HepG2 (cell line): ENCODE data around the gene ST8SIA6. TPM values are rescaled to one million over a fixed set of nuclear protein-coding genes. Genes with fewer than 3 reads are reported as not detected.

Experiments used
- ATAC-seq: fragments of 200-7000 bp; cut with Tn5 transposase; 3 replicates; pipeline ENCODE4 v1.9.1; 2020; ENCODE audit warnings: mild to moderate bottlenecking, moderate library complexity
- BruUV-seq: library from RNA; stranded (reverse); fragments of 400-500 nt; replicated peaks from 2 replicates; lab custom pipeline; 2021; lab: Mats Ljungman, UMichigan
- CTCF ChIA-PET: fragments of 300-600 bp; formaldehyde crosslinking; extraction: SDS; loops from one replicate; lab custom pipeline; 2021; ENCODE audit warnings: low total read pairs, inconsistent platforms, low intra/inter-chr PET ratio; lab: Yijun Ruan, JAX
- POLR2A ChIA-PET: fragments of 350-600 bp; sonication (Branson Sonifier 250); formaldehyde crosslinking; loops from one replicate; lab custom pipeline; 2020; ENCODE audit warnings: antibody characterized with exemption, inconsistent platforms; lab: Yijun Ruan, JAX
- DNase-seq: peaks from one replicate; pipeline ENCODE4 v3.0.0-alpha.2; 2015; ENCODE audit warnings: low spot score
- FAIRE-seq: peaks from 3 replicates; lab custom pipeline; 2011; peaks lifted over from hg19 to GRCh38; lab: Jason Lieb, UNC
- H2AFZ ChIP-seq: one replicate; pipeline ENCODE4 v1.6.1; 2011; ENCODE audit warnings: low read length, inconsistent platforms
- H3K27ac ChIP-seq: fragments of 300-600 bp; 3 replicates; pipeline ENCODE4 v1.8.0; 2011; ENCODE audit warnings: mixed run types, mild to moderate bottlenecking, mixed read lengths, low read length, inconsistent platforms; ENCODE audit not compliant: insufficient read depth; ENCODE audit errors: extremely low read length
- H3K27me3 ChIP-seq, 2 experiments: fragments of 200-600 bp in 1 of 2; 2 replicates in 1 of 2; 3 replicates in 1 of 2; pipeline versions ENCODE4 v1.6.0 to v1.8.0; 2011; ENCODE audit warnings: low read length in 2 of 2, mild to moderate bottlenecking in 2 of 2, moderate library complexity in 2 of 2, inconsistent platforms in 1 of 2; ENCODE audit not compliant: insufficient read depth in 2 of 2, control insufficient read depth in 1 of 2
- H3K36me3 ChIP-seq, 2 experiments: fragments of 200-600 bp in 1 of 2; replicated peaks in 1 of 2; 2 replicates in 1 of 2; 3 replicates in 1 of 2; pipeline versions ENCODE4 v1.5.1 to v1.8.0; 2011; ENCODE audit warnings: low read length in 2 of 2, inconsistent platforms in 1 of 2; ENCODE audit not compliant: insufficient read depth in 2 of 2, control insufficient read depth in 1 of 2
- H3K4me1 ChIP-seq: 2 replicates; pipeline ENCODE4 v1.5.1; 2012; ENCODE audit warnings: low read length, inconsistent platforms; ENCODE audit not compliant: insufficient read depth
- H3K4me2 ChIP-seq: 2 replicates; pipeline ENCODE4 v1.6.0; 2011; ENCODE audit warnings: low read depth, low read length, inconsistent platforms
- H3K4me3 ChIP-seq, 3 experiments: fragments of 200-600 bp in 1 of 3; sonication (generic), shearing (Covaris generic) in 1 of 3; replicated peaks in 1 of 3; 2 replicates each; pipeline ENCODE4 v1.5.1; 2011 to 2016; ENCODE audit warnings: low read length in 3 of 3, inconsistent platforms in 2 of 3, low read depth in 2 of 3, mild to moderate bottlenecking in 2 of 3, control low read depth in 1 of 3, mixed read lengths in 1 of 3; ENCODE audit not compliant: insufficient read depth in 1 of 3
- H3K79me2 ChIP-seq: one replicate; pipeline ENCODE4 v1.6.1; 2011; ENCODE audit warnings: low read length, inconsistent platforms; ENCODE audit not compliant: insufficient read depth
- H3K9ac ChIP-seq: 2 replicates; pipeline ENCODE4 v1.6.0; 2011; ENCODE audit warnings: mild to moderate bottlenecking, low read depth, low read length, inconsistent platforms; ENCODE audit not compliant: insufficient read depth
- H3K9me3 ChIP-seq: 2 replicates; pipeline ENCODE4 v1.5.1; 2012; ENCODE audit warnings: mild to moderate bottlenecking, low read length
- H4K20me1 ChIP-seq: 2 replicates; pipeline ENCODE4 v1.6.0; 2011; ENCODE audit warnings: inconsistent platforms, mild to moderate bottlenecking, low read length, moderate library complexity; ENCODE audit not compliant: insufficient read depth
- BATF2 ChIP-seq: sonication (generic); formaldehyde crosslinking; IDR thresholded peaks from 2 replicates; pipeline ENCODE4 v1.8.0; 2022; ENCODE audit warnings: mild to moderate bottlenecking, missing genetic modification reagents, moderate library complexity
- FOXO1 ChIP-seq: sonication (generic); formaldehyde crosslinking; IDR thresholded peaks from 2 replicates; pipeline ENCODE4 v1.4.0; 2020; ENCODE audit warnings: missing genetic modification reagents
- JUN ChIP-seq: sonication (generic); formaldehyde crosslinking; IDR thresholded peaks from 2 replicates; pipeline ENCODE4 v1.4.0; 2020; ENCODE audit warnings: mild to moderate bottlenecking, missing genetic modification reagents
- MEF2D ChIP-seq: sonication (generic); formaldehyde crosslinking; IDR thresholded peaks from 2 replicates; pipeline ENCODE4 v1.5.1; 2020; ENCODE audit warnings: mild to moderate bottlenecking, missing genetic modification reagents
- MTF2 ChIP-seq: sonication (generic); formaldehyde crosslinking; IDR thresholded peaks from 2 replicates; pipeline ENCODE4 v1.5.0; 2020; ENCODE audit warnings: missing genetic modification reagents, borderline replicate concordance
- NFRKB ChIP-seq: fragments of 450-650 bp; IDR thresholded peaks from 2 replicates; pipeline ENCODE4 v1.6.1; 2017
- NR0B2 ChIP-seq: sonication (generic); formaldehyde crosslinking; IDR thresholded peaks from 2 replicates; pipeline ENCODE4 v1.4.0; 2020; ENCODE audit warnings: mild to moderate bottlenecking, missing genetic modification reagents
- RNF2 ChIP-seq: fragments of 450-650 bp; conservative IDR thresholded peaks from 2 replicates; pipeline ENCODE4 v1.6.1; 2016; ENCODE audit warnings: low read depth
- TGIF2 ChIP-seq: IDR thresholded peaks from 2 replicates; pipeline ENCODE4 v1.6.1; 2016; ENCODE audit warnings: control low read depth, missing compliant biosample characterization
- THYN1 ChIP-seq: sonication (generic); formaldehyde crosslinking; IDR thresholded peaks from 2 replicates; pipeline ENCODE4 v1.8.1; 2023; ENCODE audit warnings: low read depth, mild to moderate bottlenecking, moderate library complexity, missing genetic modification reagents, borderline replicate concordance
- XRCC5 ChIP-seq: fragments of 200-400 bp; formaldehyde crosslinking; optimal IDR thresholded peaks from 2 replicates; pipeline ENCODE3; 2017; ENCODE audit warnings: mild to moderate bottlenecking, low read length
- ZBTB8A ChIP-seq: sonication (generic); formaldehyde crosslinking; IDR thresholded peaks from 2 replicates; pipeline ENCODE4 v1.4.0; 2020; ENCODE audit warnings: mild to moderate bottlenecking, low read depth, missing genetic modification reagents, borderline replicate concordance
- ZHX1 ChIP-seq: sonication (generic); formaldehyde crosslinking; IDR thresholded peaks from 2 replicates; pipeline ENCODE4 v1.8.1; 2022; ENCODE audit warnings: low read depth, mild to moderate bottlenecking, missing genetic modification reagents
- WGBS: methylation state at CpG from one replicate; pipeline ENCODE4 v1.1.6; 2017; ENCODE audit warnings: low lambda C conversion rate; 5-methylcytosine and 5-hydroxymethylcytosine counted together
- in situ Hi-C: cut with HindIII; loops from 2 replicates; pipeline ENCODE4 v1.10.0; 2017; ENCODE audit warnings: low pct_unique_long_range_greater_than_20kb; ENCODE audit not compliant: extremely low pct_ligation_motif_present
- intact Hi-C: fragments of 100-400 bp; cut with micrococcal nuclease; formaldehyde crosslinking; loops from one replicate; pipeline ENCODE4 v1.10.0; 2022; ENCODE audit not compliant: unreplicated experiment
- polyA plus RNA-seq, 8 experiments: library from polyadenylated mRNA; depleted of rRNA in 3 of 8; stranded (reverse) in 7 of 8; unstranded in 1 of 8; fragments of >200 nt; fragmentation: Illumina TruSeq in 4 of 8; extraction: Trizol in 4 of 8; gene quantifications; 2 replicates each; pipeline versions ENCODE4 v1.2.1 to v1.2.3, GENCODE V29; 2011 to 2016; ENCODE audit warnings: low read depth in 4 of 8, missing spikeins in 1 of 8, mixed read lengths in 1 of 8; ENCODE audit not compliant: insufficient read depth in 1 of 8
- total RNA-seq, 5 experiments: library from RNA; depleted of rRNA; stranded (reverse); fragments of >200 nt; fragmentation: Illumina TruSeq; extraction: Trizol; gene quantifications; 2 replicates each; pipeline ENCODE4 v1.2.3, GENCODE V29; 2016; ENCODE audit warnings: low read depth in 1 of 5

ST8SIA6 gene
- total and polyA plus RNA-seq, 2 of the 13 experiments (the other 11 are each of a cell fraction or from before 2014, with no cell fraction given) = not detected

- no peak for TF ChIP-seq ZBTB8A (CRISPR knock-in tag)
- no peak for TF ChIP-seq THYN1 (CRISPR knock-in tag)
- no peak for TF ChIP-seq NR0B2 (CRISPR knock-in tag)
- no peak for TF ChIP-seq MEF2D
- TF ChIP-seq MTF2 (CRISPR knock-in tag) = no peak
- no peak for TF ChIP-seq RNF2
- TF ChIP-seq ZHX1 (CRISPR knock-in tag) = no peak
- TF ChIP-seq JUN (CRISPR knock-in tag) = no peak
Measured at GRCh38 chr10:17278607-17279240, 175.7 kb downstream of the ST8SIA6 start (continued).

DNA sequence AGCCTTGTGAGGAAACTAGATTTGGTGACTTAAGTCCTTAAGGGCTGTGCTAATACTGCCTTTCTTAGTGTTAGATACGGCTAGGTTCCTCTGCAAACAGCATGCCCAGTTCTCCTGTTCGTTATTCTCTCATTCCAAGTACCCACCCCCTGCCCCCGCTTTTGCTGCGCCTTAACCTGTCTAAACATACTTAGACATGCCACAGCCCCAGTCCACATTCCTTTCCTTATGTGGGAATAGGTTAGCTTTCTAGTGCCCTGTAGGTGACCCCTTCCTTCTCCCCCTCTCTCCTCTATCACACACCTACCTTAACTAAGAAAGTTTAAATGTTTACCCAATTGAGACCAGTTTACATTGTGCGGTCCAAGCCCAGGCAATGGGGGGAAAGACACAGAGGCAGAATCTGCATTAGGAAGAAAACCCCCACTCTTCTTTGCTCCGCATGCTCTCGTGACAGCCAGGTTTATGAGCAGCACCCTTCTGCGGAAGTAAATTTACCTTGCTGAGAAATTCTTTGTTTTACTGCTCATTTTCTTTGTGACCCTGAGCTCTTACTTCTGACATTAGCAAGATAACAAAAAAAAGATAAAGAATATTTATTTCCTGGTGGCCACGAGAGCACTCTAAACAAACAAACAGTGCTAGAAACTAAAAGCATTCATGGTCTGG is 177.5 kb downstream of the ST8SIA6 start:
- ChIA-PET POLR2A (no interaction called here), CTCF (no interaction called here)
- intact Hi-C loops (no loop called here), in situ Hi-C loops (no loop called here)
- H3K27me3 ChIP-seq = no peaks in the 10 kb centered on the region
- DNase-seq = no peak
- peaks cover 8% of the 10 kb centered on the region for H3K4me1 ChIP-seq
- WGBS = 29% methylated on average over 9 of the region's 9 CpGs
- H4K20me1 ChIP-seq = no peaks in the 10 kb centered on the region
- no peak for ATAC-seq
- BruUV-seq = no TSS peak
- H3K79me2 ChIP-seq = no peaks in the 10 kb centered on the region
- H3K4me3 ChIP-seq = no peak overlapping the region
- H3K9me3 ChIP-seq = peaks cover 13% of the 10 kb centered on the region; the same call in 1 of the 2 replicates
- H3K36me3 ChIP-seq = no peaks in the 10 kb centered on the region
- no peak for FAIRE-seq
- no peak overlapping the region for H3K27ac ChIP-seq
- no peak overlapping the region for H3K9ac ChIP-seq
- H2AFZ ChIP-seq = no peak overlapping the region
- H3K4me2 ChIP-seq = no peak overlapping the region
- TF ChIP-seq BATF2 (CRISPR knock-in tag) (no peak), XRCC5 (no peak), TGIF2 (no peak), FOXO1 (CRISPR knock-in tag) (no peak), NFRKB (no peak)
- TF ChIP-seq, all 625 proteins: peak for 0
